ENCODE results near the gene THRB.
"Not testable (repeated sequence)": the region's sequence is repeated elsewhere in the genome, so short reads cannot be mapped to it uniquely, and the experiment has no call there.

THRB gene

DNA sequence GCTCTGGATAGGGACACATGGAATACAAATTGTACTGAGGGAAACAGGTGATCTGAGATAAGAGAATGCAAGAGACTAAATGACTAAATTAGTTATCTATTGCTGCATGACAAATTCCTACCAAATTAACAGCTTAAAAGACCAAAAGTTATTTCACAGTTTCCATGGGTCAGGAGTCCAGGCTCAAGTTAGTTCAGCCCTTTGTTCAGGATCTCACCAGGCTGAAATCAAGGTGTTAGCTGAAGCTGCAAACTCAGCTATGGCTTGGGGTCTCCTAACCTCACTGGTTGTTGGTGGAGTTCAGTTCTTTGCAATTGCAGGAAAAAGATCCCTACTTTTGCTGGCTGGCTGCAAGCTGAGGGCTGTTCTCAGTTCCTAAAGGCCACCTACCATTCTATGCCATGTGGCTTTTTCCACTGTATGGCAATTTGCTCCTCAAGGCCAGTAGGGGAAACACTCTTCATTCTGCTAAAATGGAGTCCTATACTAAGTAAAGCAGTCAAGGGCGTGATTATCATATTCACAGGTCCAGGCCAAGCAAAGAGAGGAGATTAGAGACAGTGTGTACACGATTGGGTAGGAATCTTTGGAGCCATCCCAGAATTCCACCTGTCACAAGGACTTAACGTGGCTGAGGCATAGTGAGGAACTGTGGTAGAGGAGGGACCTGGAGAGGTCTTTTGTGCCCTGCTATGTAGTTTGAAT lies 53.7 kb downstream of the THRB start:
- DNase-seq, result no peak

DNA sequence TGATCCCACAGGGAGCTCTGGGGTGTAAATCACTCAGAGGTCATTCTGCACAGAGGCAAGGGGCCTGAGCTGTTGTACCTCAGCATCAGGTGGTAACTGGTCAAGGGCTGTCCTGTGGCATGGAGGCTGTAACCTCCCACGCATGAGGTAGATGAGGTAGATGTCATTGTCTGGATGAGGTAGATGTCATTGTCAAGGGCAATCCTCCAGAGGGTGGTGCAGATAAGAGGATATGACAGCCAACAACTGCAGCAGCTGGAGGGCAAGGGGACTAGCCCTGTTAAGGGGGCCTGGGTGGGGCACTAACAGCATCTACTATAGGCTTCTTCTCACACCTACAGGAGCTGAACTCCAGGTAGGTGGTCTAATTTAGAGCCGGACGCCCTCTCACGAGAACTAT lies 55.6 kb downstream of the THRB start:
- DNase-seq, result no peak

DNA sequence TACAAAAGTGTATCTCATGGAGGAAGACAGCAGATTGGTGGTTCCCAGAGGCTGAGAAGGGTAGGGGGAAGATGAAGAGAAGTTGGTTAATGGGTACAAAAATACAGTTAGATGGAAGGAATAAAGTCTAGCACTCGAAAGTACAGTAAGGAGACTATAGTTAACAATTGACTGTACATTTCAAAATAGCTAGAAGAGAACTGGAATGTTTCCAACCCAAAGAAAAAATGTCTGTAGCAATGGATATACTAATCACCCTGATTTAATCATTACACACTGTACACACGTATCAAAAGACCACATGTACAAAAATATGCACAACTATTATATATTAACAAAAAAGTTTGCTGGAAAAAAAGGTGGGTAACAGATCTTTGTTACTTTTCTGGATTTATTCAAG lies 57.3 kb downstream of the THRB start:
- DNase-seq, result no peak

DNA sequence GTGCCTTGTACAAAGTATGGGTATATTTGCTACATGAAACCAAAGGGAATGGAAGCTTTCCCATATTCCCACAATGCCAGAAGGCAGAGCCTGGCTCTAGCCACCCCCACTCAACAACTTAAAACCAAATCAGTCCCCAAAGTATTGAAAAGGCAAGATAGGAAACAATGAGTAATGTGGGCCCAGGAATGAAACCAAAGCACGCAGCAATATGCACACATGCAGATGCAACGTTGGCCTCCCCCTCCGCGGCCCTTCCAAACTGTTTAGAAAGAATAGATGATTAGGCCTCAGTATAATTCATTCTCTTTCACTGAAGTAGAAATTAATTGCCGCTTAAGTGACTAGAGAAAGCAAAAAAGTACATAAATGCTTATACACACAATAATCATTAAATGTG lies 59.1 kb downstream of the THRB start:
- DNase-seq, result no peak

DNA sequence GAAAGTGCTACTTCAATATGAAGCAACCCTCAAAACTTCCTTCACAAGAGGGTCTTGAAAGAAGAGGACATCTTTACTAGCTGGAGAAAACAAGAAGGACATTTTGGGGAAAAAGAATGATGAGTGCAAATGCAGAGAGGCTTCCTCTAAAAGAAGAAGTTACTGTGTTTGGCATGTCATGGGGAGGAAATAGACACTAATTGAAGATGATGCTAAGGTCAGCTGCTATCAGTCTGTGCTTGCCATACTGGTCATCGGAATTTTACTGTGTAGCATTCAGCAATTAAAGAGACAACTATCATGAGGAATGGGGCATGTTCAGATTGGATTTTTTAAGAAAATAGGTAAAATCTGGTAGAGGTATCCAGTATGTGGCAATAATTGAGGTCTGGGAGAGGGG lies 60.0 kb downstream of the THRB start:
- no peak for DNase-seq

DNA sequence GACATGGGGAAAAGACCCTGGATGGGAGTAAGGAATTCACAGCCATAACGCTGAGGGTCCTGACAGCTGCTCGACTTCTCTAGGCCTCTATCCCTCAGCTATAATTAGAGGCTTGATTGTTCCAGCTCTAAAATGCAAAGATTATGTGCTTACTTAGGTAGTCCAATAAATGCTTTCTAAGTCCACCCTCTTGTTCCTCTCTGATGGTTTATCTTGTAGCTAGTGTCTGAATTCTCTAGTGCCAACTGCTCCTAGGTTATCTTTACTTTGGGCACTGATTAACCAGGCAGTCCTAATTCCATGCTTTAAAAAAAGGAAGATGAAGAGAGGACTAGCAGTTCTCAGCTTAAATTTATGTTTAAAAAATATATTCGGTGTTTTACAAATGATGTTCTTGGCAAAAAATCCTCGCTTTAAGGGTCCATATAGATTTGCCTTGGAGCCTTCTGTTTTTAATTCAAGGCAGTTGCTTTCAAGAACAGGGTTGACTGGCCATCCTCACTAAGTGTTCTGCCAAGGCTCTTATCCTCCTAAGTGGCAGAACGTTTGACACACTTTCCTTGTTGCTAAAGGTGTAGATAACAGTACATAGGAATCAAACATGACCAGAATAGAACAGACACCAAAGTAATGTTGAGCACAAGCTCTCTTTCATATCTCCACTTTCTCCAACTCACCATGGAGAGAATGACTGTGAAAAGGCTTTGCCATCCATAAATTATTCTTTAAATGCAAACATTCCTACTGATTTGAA lies 60.6 kb downstream of the THRB start:
- DNase-seq, result no peak

DNA sequence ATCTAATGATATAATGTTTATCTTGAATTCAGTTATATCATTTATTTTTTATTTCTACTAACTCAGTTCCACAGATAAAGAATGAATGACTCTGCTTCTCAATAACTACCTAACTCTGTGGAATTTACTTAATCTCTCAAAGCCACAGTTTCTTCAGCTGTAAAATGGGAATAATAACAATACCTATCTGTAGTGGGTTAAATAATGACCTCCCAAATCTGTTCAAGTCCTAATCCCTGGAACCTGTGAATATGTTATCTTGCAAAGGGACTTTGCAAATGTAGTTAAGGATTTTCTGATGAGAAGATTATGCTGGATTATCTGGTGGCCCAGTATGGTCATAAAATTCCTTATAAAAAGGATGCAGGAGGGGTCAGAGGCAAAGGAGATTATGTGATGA lies 61.7 kb downstream of the THRB start:
- no peak for DNase-seq

DNA sequence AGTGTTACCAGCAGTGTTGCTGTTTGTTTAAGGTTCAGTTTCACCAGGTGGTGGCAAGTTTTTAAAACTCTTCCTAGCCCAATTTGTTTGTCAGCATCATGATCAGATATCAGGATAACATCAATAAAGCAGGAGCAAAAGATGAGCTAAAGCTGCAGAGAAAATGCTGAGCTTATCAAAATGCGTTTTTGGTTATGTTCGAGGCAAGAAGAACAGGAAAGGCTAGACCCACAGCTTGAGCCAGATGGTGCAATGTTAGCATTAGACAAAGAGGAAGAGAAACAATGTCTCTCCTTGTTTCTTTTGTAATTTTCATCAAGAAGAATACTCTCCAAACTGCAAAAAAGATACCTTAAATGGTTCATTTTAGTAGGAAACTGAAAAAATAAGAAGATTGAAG lies 66.2 kb downstream of the THRB start:
- DNase-seq, result no peak

DNA sequence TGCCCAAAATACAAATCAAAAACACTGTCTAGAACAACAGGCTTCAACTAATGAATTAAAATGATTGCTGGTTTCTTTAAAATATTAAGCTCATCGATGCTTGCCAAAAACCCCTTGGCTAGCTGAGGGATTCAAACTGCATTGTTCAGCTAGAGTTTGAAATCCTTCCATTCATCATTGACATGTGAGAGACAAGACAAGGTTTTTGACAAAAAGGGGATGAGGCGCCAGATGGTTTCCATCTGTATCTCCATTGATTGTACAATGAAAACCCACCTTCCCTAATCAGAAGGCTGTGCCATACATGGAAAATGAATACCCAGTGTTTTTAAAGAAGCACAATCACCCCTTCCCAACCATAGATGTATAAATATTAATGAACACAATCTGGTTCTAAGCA lies 67.8 kb downstream of the THRB start:
- no peak for DNase-seq

DNA sequence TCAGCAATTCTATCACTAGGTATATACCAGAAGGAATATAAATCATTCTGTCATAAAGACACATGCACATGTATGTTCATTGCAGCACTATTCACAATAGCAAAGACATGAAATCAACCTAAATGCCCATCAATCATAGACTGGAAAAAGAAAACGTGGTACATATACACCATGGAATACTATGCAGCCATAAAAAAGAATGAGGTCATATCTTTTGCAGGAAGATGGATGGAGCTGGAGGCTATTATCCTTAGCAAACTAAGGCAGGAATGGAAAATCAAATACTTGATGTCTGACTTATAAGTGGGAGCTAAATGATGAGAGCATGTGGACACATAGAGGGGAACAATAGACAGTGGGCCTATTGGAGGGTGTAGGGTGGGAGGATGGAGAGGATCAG lies 73.8 kb downstream of the THRB start:
- not testable (repeated sequence) for DNase-seq

DNA sequence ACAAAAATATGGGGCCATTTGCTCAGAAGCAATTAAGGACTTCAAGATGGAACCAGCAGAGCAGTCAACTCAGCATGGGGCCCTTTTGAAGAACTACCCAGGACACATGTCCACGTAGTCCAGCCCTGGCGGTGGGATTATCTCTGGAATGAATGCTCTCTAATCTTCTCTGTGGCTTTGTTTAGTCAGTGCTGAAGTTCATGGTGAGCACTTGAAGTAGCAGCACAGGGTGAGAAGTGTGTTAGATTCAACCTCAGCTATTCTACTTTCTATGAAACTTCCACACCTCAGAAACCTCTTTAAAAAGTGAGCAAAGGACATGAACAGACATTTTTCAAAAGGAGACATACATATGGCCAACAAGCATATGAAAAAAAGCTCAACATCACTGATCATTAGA lies 74.4 kb downstream of the THRB start:
- DNase-seq, result no peak

DNA sequence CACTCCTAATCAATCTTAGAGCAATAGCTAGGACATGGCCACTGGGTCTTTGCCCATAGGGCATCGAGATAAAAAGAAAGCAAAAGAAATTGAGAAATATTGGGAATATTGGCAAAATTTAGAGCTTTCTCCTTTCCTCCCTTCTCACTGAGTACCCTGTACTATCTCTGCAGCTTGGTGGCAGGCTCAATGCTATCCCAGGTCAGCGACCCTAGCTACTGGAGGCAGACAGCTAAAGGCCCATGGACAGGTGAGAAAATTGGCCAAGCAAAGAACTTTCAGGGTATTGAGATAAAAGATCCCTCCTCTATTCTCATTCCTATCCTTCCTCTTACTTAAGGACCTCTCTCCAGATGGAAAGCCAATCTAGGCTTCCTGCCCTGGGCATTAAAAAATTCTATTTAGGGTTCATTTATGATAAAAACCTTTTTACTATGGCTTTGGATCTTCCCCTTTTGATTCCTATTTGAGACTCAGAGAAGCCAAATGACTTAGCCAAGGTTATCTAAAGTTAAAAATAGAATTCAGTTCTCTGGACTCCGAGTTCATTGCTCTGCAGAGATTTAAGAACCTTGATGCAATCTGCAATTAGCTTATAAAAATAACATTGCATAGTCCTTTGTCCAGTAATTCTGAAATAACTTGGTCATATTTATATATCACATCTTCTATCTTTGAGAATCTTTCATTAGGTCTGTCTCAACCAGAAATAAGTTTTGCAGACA lies 75.4 kb downstream of the THRB start:
- no peak for DNase-seq

DNA sequence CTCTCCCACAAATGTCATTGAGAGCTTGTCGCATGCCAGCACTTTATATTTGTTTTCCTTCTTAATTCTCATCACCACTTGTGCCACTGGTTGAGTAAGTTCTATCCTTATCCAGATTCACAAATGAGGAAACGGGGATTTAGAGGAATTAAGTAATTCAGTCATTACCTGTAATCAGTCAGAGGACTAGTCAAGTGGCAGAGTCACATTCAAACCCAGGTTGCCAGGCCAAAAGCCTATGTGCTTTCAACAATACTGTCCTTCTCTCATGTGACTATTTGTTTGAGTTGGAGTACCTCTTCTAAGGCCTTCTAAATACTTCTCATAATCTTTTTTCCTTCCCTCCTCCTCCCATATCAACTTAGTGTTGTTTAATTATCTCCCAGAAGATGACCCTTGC lies 76.9 kb downstream of the THRB start:
- no peak for DNase-seq

DNA sequence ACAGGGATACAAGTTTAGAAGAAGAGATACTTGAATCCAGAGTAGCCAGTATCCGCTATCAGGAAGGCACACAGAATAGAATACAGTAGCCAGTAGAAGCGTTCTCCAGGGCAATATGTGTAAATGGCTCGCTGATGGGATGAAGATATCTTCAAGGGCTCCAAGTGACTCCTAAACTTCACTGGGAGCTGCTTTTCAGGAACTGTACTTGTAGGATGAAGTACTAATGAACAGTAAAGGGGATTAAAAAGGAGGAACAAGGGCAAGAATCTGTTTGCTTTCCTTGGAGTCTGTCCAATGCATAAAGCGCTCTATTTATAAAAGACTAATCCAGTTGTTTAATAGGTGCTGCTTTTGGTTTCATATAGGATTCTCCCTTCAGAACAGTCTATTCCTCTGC lies 78.4 kb downstream of the THRB start:
- no peak for DNase-seq

DNA sequence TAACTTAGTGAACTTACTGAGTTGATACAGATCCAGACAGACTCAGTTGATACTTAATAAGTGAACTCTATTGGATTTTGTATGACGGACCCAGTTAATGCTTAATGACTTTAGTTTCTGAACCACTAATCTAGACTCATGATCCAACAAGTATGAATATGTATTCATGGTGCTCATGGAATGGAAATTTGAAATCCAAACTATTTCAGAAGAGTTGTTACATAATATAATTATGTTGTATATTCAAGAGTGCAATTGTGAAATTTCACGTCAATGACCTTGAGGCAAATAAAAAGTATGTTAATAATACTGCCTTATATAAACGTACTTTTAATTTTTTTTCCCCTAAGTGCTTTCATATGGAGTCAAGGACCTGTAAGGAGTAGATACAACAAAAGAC lies 78.8 kb downstream of the THRB start:
- DNase-seq, result no peak

DNA sequence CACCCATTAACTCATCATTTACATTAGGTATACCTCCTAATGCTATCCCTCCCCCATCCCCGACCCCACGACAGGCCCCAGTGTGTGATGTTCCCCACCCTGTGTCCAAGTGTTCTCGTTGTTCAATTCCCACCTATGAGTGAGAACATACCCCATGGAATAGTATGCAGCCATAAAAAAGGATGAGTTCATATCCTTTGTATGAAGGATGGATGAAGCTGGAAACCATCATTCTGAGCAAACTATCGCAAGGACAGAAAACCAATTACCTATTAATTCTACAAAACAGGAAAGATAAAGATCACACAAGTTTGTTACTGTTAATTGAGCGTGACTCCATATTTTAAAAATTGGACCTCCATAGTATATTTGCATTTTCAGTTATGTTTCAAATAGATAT lies 81.0 kb downstream of the THRB start:
- DNase-seq, result not testable (repeated sequence)

DNA sequence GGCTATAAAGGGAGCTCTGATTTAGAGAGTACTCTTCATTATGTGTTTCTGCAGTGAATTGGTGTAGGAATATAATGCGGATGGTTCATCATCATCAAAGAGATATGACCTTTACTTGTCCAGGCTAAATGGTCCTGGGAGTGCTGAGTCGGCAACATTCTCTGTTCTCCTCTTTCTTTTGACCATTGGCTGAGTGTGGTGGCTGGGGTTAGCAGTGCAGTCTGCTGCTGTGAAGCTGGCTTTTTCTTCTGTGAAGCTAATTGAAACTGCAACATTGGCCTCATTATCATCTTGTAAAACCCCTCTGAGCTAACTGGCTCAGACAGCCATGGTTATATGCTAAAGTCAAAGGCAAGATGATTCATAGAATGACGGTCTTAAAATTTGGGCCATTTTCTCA lies 83.8 kb downstream of the THRB start:
- no peak for DNase-seq

DNA sequence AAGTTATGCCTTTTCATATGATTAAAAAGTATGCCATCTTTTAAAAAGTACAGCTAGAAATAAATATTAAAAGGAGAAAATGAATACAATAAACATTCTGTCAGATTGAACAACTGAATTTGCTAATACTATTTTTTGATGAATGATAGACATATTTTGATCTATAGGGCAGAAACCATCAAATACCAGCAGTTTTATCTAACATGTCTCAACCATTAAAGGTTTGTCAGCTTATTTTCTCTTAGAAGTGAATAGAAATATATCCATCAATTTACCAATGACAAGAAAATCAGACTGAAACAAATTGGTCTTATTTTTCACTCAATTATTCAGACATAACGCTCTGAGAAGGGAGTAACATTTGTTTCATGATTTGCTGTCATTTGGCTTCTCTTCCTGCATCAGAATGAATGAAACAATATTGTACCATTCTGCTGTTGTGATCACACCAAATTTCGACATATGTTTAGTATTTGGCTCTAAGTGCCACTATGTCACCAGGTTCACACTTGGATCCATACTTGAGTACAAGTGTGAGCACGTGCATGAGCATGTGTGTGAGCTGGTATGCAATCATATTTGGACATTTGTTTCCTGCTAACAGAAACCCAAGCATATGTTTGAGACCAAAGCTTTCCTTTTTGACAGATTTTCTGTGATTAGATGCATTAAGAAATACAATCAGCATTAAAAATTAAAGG lies 86.5 kb downstream of the THRB start:
- no peak for DNase-seq

DNA sequence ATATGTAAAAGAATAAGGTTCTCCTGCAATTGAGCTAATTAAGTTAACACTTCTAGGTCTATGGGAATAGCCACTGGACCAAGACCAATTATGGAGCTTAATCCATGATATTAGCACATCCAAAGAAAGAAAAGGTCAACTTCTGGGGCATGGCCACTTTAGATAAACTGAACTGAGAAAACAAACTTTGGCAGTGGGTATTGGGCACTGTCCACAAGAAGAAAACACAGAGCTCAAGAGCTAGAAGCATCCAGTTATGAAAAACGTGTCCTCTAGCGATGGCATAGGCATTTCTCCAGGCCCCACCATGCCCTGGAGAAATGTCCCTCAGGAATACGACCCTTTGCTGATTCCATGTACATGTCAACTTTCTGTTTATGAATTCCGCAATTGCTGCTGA lies 87.8 kb downstream of the THRB start:
- no peak for DNase-seq

DNA sequence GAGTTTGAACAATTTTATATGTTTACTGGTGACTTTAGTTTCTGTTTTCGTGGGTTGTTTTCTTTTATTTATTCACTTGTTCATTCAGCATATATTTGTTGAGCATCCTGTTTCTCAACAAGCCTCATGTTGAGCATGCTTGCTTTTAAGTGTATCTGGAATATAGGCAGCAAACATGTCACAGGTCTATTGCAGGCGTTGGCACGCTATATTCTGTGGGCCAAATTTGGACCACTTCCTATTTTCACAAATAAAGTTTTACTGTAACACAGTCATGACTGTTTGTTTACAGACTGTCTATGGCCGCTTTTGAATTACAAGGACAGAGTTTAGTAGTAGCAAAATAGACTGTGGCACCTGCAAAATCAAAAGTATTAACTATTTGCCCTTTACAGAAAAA lies 89.6 kb downstream of the THRB start:
- no peak for DNase-seq

DNA sequence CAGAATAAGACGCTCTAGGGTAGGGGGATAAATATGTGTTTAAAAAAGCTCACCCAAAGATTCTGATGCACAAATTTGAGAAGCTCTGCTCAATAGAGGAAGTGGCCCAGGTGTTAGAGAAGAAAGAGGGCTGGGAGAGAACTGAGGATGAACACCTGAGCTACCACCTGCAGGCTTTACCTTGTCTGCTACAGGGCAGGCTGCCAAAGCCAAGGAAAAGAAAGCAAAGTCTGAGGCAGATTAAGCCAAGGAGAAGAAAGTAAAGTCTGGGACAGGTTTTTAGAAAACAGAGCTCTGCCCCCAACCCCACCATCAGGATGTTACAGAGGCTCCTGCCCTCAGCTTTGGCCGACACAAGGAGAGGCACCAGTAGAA lies 92.9 kb downstream of the THRB start:
- DNase-seq, result no peak

DNA sequence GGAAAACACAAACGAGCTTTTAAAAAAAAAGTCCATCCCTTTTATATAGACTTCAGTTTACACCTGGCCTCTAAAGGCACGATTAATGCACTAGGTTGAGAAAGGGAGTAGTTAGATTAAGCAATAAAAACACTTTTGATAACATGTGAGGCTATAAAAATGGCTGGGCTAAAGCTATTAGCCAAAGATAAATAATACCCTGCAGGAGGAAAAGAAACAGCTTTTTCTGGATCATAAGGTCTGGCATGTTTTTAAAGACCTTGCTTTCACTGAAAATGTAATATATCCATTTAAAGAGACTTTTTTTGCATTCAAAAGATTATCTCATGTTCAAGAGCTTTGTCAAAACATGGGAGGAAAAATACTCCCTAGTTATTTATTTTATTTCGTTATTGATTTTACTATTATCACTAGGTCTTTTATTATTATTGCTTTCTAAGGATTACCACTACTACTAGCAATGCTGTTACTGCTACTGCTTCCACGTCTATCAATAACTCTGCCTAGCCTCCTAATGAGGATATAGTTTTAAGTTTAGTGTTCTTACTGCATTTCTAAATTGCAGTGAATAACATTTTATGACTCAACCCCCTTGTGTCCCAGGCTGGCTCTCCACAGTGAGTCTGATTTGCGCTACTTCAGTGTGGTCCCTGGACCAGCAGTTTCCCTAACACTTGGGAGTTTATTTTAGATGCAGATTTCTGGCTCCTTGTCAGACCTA lies 93.4 kb downstream of the THRB start:
- DNase-seq, result no peak

DNA sequence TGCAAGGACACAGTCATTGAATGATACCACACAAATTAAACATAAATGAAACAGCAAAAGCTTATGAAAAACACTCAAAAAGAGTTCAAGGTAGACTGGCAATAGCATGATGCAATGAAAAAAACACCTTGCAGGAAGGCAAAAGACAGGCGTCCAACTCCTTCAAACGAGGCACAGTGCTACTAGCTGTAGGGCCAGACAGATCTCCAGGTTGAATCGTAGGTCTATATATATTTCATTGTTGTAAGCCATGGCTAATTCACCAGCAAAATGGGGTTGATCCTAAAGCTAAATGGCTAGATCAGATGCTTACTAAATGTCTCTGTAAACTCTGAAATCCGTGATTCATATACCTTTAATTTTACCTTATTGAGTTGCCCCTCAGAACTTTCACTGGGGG lies 94.2 kb downstream of the THRB start:
- DNase-seq, result no peak

All from activated CD4-positive, CD25-positive, alpha-beta regulatory T cell treated with anti-CD3 and anti-CD28 coated beads, Interleukin-2, amount 50 U/mL, for 72 hours (primary cell).